Gastrocnemius medialis (tissue), 4 donors: ENCODE results near the gene KCNB1.

ENCODE experiments used
- POLR2A ChIP-seq, 2 donors: fragments of 450-650 bp; IDR thresholded peaks; one replicate each; pipeline ENCODE4 v1.6.1; 2017; ENCODE audit warnings: antibody characterized with exemption in 2 of 2, mild to moderate bottlenecking in 2 of 2, moderate library complexity in 2 of 2
- TF ChIP-seq, protein P1 (sequence below), 5 experiments: fragments of 450-650 bp in 3 of 5; fragments of 200-600 bp in 2 of 5; sonication (generic) in 2 of 5; IDR thresholded peaks in 4 of 5; conservative IDR thresholded peaks in 1 of 5; 1 replicate in 4 of 5; 2 replicates in 1 of 5; pipeline ENCODE4 v1.5.1; 2016 to 2019; ENCODE audit warnings: antibody characterized with exemption in 5 of 5, mild to moderate bottlenecking in 3 of 5, moderate library complexity in 3 of 5

DNA sequence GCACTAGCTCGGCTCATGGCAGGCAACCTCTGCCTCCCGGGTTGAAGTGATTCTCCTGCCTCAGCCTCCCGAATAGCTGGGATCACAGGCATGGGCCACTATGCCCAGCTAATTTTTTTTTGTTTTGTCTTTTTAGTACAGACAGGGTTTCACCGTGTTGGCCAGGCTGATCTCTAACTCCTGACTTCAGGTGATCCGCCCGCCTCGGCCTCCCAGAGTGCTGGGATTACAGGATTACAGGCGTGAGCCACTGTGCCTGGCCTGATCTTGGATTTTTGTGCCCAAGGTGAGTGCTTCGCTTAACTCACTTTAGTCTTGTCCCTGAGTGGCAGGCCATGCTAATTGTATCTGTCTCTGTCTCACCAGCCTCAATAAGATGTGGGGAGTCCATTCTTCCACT is 78.6 kb downstream of the KCNB1 start:
- TF ChIP-seq POLR2A (IDR thresholded peaks at IDR 0.05): no peak
- TF ChIP-seq, protein P1, sequence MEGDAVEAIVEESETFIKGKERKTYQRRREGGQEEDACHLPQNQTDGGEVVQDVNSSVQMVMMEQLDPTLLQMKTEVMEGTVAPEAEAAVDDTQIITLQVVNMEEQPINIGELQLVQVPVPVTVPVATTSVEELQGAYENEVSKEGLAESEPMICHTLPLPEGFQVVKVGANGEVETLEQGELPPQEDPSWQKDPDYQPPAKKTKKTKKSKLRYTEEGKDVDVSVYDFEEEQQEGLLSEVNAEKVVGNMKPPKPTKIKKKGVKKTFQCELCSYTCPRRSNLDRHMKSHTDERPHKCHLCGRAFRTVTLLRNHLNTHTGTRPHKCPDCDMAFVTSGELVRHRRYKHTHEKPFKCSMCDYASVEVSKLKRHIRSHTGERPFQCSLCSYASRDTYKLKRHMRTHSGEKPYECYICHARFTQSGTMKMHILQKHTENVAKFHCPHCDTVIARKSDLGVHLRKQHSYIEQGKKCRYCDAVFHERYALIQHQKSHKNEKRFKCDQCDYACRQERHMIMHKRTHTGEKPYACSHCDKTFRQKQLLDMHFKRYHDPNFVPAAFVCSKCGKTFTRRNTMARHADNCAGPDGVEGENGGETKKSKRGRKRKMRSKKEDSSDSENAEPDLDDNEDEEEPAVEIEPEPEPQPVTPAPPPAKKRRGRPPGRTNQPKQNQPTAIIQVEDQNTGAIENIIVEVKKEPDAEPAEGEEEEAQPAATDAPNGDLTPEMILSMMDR (IDR thresholded peaks at IDR 0.05 in 4 of 5, conservative IDR thresholded peaks at IDR 0.05 in 1 of 5): no peak
